Panc1 (cell line): ENCODE data around the gene OR2T35. TPM values are rescaled to one million over a fixed set of nuclear protein-coding genes. Genes with fewer than 3 reads are reported as not detected.

ENCODE experiments used
- ATAC-seq: fragments of 200-7000 bp; cut with Tn5 transposase; 2 replicates; pipeline ENCODE4 v1.9.1; 2020; ENCODE audit warnings: mild to moderate bottlenecking, moderate library complexity
- BruUV-seq: library from RNA; stranded (reverse); fragments of 400-500 nt; replicated peaks from 2 replicates; lab custom pipeline; 2021; lab: Mats Ljungman, UMichigan
- CTCF ChIA-PET: fragments of 300-600 bp; sonication (Branson Sonifier 250); formaldehyde crosslinking; loops from one replicate; lab custom pipeline; 2022; ENCODE audit warnings: antibody characterized with exemption; lab: Charles Lee
- POLR2A ChIA-PET: fragments of 300-600 bp; sonication (Branson Sonifier 250); formaldehyde crosslinking; loops from one replicate; lab custom pipeline; 2022; ENCODE audit warnings: antibody characterized with exemption; lab: Charles Lee
- DNase-seq: peaks from one replicate; pipeline ENCODE4 v3.0.0-alpha.2; 2010; ENCODE audit warnings: low read depth, low spot score
- H3K27ac ChIP-seq: 2 replicates; pipeline ENCODE4 v1.5.1; 2011; ENCODE audit warnings: mild to moderate bottlenecking, low read length, inconsistent platforms
- H3K27me3 ChIP-seq: fragments of 200-500 bp; sonication (Bioruptor generic); 2 replicates; pipeline ENCODE4 v1.6.0; 2014; ENCODE audit warnings: low read length, inconsistent platforms; ENCODE audit not compliant: control insufficient read depth, insufficient read depth
- H3K36me3 ChIP-seq: fragments of 200-500 bp; sonication (Bioruptor generic); 2 replicates; pipeline ENCODE4 v1.5.1; 2014; ENCODE audit warnings: inconsistent platforms, mild to moderate bottlenecking, low read length, moderate library complexity; ENCODE audit not compliant: control insufficient read depth, insufficient read depth
- H3K4me1 ChIP-seq: 2 replicates; pipeline ENCODE4 v1.5.1; 2011; ENCODE audit warnings: inconsistent platforms, mild to moderate bottlenecking, low read length, moderate library complexity; ENCODE audit not compliant: control insufficient read depth, insufficient read depth
- H3K4me3 ChIP-seq, 2 experiments: 2 replicates each; pipeline ENCODE4 v1.5.1; 2011 to 2012; ENCODE audit warnings: low read depth in 2 of 2, low read length in 2 of 2, mild to moderate bottlenecking in 2 of 2, inconsistent platforms in 1 of 2, moderate library complexity in 1 of 2
- H3K9me3 ChIP-seq: fragments of 200-500 bp; sonication (Bioruptor generic); 2 replicates; pipeline ENCODE4 v1.5.1; 2014; ENCODE audit warnings: low read depth, mild to moderate bottlenecking, inconsistent platforms, low read length, moderate library complexity; ENCODE audit not compliant: control insufficient read depth, insufficient read depth
- CTCF ChIP-seq: fragments of 450-650 bp; IDR thresholded peaks from 2 replicates; pipeline ENCODE4 v1.5.1; 2017; ENCODE audit warnings: mild to moderate bottlenecking
- POLR2AphosphoS5 ChIP-seq: IDR thresholded peaks from 2 replicates; pipeline ENCODE4 v1.6.1; 2012; ENCODE audit warnings: mild to moderate bottlenecking, low read depth, low read length, moderate library complexity
- REST ChIP-seq, 2 experiments: IDR thresholded peaks; 2 replicates each; pipeline ENCODE4 v1.6.1; 2011 to 2012; ENCODE audit warnings: low read depth in 2 of 2, control low read depth in 1 of 2, low read length in 1 of 2, mild to moderate bottlenecking in 1 of 2, moderate library complexity in 1 of 2; ENCODE audit not compliant: insufficient read depth in 1 of 2
- SIN3A ChIP-seq: IDR thresholded peaks from 2 replicates; pipeline ENCODE4 v1.6.1; 2012; ENCODE audit warnings: low read depth, mild to moderate bottlenecking, low read length, moderate library complexity, borderline replicate concordance; ENCODE audit not compliant: insufficient read depth
- TCF7L2 ChIP-seq: IDR thresholded peaks from 2 replicates; pipeline ENCODE4 v1.6.1; 2011; ENCODE audit warnings: mild to moderate bottlenecking, low read depth, low read length, inconsistent platforms
- in situ Hi-C: cut with HindIII; loops from 2 replicates; pipeline ENCODE4 v1.10.0; 2016; ENCODE audit warnings: low sequenced_read_pairs, low pct_unique_long_range_greater_than_20kb
- intact Hi-C: fragments of 100-400 bp; cut with micrococcal nuclease; formaldehyde crosslinking; loops from one replicate; pipeline ENCODE4 v1.10.0; 2022; ENCODE audit not compliant: unreplicated experiment
- total RNA-seq: library from RNA; stranded (reverse); gene quantifications from one replicate; pipeline ENCODE4 v1.2.1, GENCODE V29; 2021; ENCODE audit not compliant: unreplicated experiment

The OR2T35 gene
- total RNA-seq, 1 experiment from 2014 or later = not detected

- CTCF ChIA-PET = no interaction called here
- intact Hi-C loops = no loop called here
Observed at GRCh38 chr1:248631354-248632008, 13.6 kb downstream of the OR2T35 start.

GRCh38 chr1:248630551-248630950 is 14.5 kb downstream of the OR2T35 start:
- DNase-seq = no peak
- Histone ChIP-seq H3K27ac (no peak overlapping the region), H3K36me3 (no peaks in the 10 kb centered on the region), H3K27me3 (no peaks in the 10 kb centered on the region), H3K9me3 (no peaks in the 10 kb centered on the region), H3K4me3 (no peak overlapping the region), H3K4me1 (no peaks in the 10 kb centered on the region)
- intact Hi-C loops = no loop called here
- ChIA-PET CTCF (no interaction called here), POLR2A (no interaction called here)
- ATAC-seq = no peak
- TF ChIP-seq SIN3A = no peak
- no peak for TF ChIP-seq CTCF
- no peak for TF ChIP-seq REST (IDR thresholded peaks at IDR 0.05; ENCODE audit: insufficient read depth in 1 of 2, low read depth in 2 of 2, low read length in 1 of 2)
- TF ChIP-seq POLR2AphosphoS5 = no peak
- no peak for TF ChIP-seq TCF7L2
- in situ Hi-C loops = no loop called here
- no TSS peak for BruUV-seq

More at GRCh38 chr1:248631354-248632008, 13.6 kb downstream of the OR2T35 start:
- H3K36me3 ChIP-seq = no peaks in the 10 kb centered on the region
- H3K4me3 ChIP-seq = no peak overlapping the region
- POLR2A ChIA-PET = no interaction called here
- H3K9me3 ChIP-seq = no peaks in the 10 kb centered on the region
- no peaks in the 10 kb centered on the region for H3K27me3 ChIP-seq
- in situ Hi-C loops = no loop called here
- DNase-seq = no peak
- no peak for TF ChIP-seq TCF7L2
- TF ChIP-seq SIN3A = no peak
- TF ChIP-seq REST (IDR thresholded peaks at IDR 0.05; ENCODE audit: insufficient read depth in 1 of 2, low read depth in 2 of 2, low read length in 1 of 2) = no peak
- TF ChIP-seq POLR2AphosphoS5 = no peak
- no peak overlapping the region for H3K27ac ChIP-seq
- no peaks in the 10 kb centered on the region for H3K4me1 ChIP-seq
- no peak for ATAC-seq
- no TSS peak for BruUV-seq
